HPDE6-E6E7 (cell line): ENCODE data around the gene LRRC8A.
"Not testable (repeated sequence)": the region's sequence is repeated elsewhere in the genome, so short reads cannot be mapped to it uniquely, and the experiment has no call there.

Experiments used
- DNase-seq: peaks from one replicate; pipeline ENCODE4 v3.0.0; 2011; ENCODE audit warnings: missing footprints; ENCODE audit errors: extremely low spot score

LRRC8A gene

DNA sequence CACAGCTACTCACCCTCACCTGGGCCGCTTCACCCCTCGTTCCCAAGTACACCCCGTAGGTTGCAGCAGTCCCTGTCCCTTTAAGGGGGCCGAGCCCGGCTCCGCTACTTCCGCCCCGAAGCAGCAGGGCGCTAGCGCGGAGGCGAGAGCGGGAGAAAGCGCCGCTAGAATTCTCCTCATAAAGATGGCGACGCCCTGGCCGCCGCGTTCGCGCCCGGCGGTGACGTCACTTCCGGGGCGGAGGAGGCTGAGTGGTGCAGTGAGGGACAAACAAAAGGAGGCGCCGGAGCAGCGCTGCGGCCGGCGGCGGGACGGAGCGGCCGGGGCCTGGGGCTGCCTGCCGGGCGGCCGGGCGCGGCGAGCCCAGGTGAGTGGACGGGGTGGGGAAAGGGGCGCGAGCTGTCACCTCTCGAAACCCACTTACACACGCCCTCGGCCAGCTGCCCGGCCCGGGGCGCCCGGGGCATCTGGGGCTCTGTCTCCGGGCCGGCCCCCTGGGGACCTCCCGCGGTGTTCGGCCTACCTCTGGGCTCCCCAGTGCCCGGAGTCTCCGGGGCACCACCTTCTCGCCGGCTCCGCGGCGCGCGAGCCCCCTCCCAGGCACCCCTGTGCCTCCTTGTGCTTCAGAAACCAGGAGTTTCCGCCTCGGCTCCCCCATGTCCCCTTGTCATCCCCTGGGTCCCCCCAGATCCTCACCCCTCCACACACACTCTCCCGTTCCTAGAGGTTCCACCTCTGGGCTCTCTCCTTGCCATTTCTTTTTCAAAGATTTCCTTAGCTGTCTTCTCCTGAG lies at the start of gene LRRC8A, which contains the start of gene KYAT1:
TSS of gene LRRC8A (plus strand) at position 250 of the 793 bp plus-strand sequence. CDS start 25,032 bp downstream, outside the sequence.
TSS of gene KYAT1 (minus strand) at position 67 of the 793 bp plus-strand sequence. CDS start 36,545 bp downstream, outside the sequence.
- DNase-seq: peak; percentile 80

- no peak for DNase-seq
Measured at GRCh38 chr9:128833696-128834095, 48.2 kb upstream of the LRRC8A start.

DNA sequence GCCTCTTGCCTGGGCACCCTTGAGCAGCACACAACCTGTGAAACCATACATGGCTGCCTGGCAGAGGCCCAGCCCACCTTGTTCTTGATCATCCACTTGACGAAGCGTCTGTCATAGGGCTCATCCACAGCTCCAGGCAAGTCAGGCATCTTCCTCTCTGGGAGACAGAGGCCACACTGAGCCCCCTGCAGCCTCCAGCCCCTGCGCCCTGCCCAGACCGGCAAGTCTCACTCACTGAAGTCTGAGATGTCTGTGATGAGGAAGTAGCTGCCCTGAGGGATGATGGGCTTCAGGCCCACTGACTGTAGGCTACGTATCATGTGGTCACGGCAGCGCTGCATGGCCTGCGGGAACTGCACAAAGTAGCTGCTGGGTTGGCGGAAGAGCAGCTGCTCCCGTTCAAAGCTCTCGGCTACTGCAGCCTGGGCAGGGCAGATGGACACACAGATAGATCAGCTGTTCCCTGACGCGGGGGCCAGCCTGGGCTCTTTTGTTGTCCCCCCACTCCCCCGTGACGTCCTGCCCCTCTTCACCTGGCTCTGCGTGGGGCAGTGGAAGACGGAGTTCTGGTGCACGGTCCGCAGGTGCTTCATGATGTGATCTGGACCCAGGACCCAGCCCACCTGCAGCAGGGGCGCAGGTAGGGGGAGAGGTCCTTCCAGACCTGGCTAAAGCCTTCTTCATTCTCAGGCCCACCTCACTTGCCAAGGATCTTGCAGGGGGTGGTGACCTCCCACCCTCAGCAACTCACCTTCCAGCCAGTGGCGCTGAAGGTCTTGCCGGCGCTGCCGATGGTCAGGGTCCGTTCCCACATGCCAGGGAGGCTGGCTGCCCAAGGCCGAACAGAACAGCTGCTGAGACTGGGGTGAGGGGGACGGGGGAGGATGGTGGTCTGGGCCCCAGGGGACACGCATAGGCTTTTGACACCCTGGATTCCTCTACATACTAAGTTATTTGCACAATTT lies 46.4 kb upstream of the LRRC8A start:
- DNase-seq: no peak

DNA sequence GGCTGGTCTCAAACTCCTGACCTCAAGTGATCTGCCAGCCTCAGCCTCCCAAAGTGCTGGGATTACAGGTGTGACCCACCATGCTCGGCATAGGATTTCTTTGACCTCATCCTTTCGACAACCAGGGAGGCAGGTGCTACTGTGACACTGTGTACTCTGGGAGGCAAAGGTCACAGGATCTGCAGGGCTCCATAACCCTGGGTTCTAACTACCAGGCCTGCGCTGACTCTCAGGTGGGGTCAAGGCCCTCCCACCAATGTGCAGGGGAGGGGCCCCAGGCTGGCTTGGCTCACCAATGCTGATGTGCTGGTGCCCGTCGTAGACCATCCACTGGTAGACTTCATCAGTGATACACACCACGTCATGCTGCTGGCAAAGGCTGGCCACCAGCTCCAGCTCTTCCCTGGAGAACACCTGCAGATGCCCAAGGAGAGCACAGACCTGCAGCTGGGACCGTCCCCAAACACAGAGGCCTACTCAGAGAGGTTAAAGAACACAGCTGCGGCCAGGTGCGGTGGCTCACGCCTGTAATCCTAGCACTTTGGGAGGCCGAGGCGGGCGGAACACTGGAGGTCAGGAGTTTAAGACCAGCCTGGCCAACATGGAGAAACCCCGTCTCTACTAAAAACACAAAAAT lies 45.3 kb upstream of the LRRC8A start:
- no peak for DNase-seq

GRCh38 chr9:128838338-128838737 lies 43.6 kb upstream of the LRRC8A start:
- DNase-seq: no peak

DNA sequence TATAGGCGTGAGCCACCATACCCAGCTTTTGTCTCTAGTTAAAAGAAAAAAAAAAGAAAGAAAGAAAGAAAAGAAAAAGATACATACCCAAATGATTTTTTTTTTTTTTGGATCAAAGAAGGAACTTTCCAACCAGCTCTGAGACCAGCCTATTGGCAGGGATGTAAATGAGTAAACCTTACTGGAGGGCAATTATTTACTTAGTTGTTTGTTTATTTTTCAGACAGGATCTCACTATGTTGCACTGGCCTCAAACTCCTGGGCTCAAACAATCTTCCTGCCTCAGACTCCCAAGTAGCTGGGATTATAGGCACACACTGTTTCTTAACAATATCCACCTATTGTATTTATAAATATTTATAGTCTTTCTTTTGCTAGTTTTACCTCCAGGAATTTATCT lies 41.4 kb upstream of the LRRC8A start:
- DNase-seq: no peak

- DNase-seq: no peak
Measured at GRCh38 chr9:128841694-128842492, 40.0 kb upstream of the LRRC8A start.

DNA sequence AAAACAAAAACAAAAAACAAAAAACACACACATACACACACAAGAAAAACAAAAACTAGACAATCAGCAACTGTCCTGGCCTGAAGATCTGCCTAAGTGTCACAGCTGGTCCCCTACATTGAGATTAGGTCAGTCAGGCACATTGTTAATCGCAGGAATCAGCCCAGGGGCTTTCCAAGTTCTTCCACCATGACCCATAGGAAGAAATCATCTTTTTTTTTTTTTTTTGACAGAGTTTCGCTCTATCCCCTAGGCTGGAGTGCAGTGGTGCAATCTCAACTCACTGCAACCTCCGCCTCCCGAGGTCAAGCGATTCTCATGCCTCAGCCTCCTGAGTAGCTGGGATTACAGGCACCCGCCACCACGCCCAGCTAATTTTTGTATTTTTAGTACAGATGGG lies 38.8 kb upstream of the LRRC8A start:
- DNase-seq: not testable (repeated sequence)

GRCh38 chr9:128845186-128845931 lies 36.6 kb upstream of the LRRC8A start:
- DNase-seq: peak; percentile 56

- no peak for DNase-seq
Measured at GRCh38 chr9:128846680-128847030, 35.3 kb upstream of the LRRC8A start.

DNA sequence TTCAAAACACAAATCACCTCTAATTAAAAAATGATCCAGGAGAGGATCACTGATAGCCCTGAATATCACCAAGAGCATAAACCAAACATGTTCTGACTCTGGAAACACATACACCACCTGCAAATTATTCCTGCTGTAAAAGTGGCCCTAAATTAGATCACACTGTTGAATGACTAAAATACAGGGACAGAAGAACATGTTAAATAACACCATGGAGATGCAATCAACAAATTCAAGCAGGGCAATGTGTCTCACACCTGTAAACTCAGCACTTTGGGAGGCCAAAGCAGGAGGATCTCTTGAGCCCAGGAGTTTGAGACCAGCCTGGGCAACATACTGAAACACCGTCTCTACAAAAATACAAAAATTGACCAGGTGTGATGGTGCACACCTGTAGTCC lies 34.1 kb upstream of the LRRC8A start:
- DNase-seq: no peak

DNA sequence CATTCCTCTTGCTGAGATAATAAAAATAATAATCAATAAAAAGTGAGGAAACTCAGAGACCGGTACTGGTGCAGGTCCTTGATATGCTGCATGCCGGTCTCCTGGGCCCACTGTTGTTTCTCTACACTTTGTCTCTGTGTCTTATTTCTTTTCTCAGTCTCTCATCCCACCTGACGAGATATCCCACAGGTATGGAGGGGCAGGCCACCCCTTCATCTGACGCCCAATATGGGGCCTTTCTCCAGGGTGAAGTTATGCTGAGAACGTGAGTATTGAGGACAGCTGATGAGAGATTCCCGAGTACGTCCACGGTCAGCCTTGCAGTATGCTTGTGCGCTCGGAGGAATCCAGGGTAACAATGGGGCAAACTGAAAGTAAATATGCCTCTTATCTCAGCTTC lies 30.9 kb upstream of the LRRC8A start:
- DNase-seq: not testable (repeated sequence)

DNA sequence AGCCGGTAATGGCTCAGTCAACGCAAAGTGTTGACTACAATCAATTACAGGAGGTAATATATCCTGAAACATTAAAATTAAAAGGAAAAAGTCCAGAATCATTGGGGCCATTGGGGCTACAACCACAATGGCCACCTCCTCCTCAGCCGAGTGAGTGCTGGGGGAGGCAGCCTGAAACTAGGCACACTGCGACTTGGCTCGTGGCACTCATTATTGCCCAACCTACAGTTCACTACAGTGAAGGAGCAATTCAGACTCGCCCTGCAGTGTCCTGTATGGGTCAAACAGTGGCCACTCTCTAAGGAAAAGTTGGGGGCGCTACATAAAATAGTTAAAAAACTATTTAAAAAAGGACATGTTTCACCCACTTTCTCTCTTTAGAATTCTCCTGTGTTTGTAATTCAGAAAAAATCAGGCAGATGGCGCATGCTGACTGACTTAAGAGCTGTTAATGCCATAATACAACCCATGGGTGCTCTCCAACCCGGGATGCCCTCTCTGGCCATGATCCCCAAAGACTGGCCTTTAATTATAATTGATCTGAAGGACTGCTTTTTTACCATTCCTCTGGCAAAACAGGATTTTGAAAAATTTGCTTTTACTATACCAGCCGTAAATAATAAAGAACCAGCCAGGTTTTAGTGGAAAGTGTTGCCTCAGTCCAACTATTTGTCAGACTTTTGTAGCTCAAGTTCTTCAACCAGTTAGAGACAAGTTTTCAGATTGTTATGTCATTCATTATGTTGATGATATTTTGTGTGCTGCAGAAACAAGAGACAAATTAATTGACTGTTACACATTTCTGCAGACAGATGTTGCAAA lies 29.9 kb upstream of the LRRC8A start:
- not testable (repeated sequence) for DNase-seq

DNA sequence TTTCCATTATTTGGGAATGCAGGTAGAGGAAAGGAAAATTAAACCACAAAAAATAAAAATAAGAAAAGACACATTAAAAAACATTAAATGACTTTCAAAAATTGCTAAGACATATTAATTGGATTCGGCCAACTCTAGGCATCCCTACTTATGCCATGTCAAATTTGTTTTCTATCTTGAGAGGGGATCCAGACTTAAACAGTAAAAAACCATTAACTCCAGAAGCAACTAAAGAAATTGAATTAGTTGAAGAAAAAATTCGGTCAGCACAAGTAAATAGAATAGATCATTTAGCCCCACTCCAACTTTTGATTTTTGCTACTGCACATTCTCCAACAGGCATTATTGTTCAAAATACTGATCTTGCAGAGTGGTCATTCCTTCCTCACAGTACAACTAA lies 29.3 kb upstream of the LRRC8A start:
- DNase-seq: not testable (repeated sequence)

DNA sequence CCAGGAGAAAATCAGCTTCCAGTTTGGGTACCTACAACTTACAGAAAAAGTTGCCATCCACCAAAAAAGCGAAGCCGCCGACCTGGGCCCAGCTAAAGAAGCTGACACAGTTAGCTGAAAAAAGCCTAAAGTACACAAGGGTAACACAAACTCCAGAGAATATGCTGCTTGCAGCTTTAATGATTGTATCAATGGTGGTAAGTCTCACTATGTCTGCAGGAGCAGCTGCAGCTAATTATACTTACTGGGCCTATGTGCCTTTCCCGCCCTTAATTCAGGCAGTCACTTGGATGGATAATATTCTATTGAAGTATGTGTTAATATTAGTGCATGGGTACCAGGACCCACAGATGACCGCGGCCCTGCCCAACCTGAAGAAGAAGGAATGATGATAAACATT lies 27.5 kb upstream of the LRRC8A start:
- DNase-seq: not testable (repeated sequence)

- DNase-seq: not testable (repeated sequence)
Measured at GRCh38 chr9:128858476-128858875, 23.5 kb upstream of the LRRC8A start.

- no peak for DNase-seq
Measured at GRCh38 chr9:128860937-128861336, 21.0 kb upstream of the LRRC8A start.

DNA sequence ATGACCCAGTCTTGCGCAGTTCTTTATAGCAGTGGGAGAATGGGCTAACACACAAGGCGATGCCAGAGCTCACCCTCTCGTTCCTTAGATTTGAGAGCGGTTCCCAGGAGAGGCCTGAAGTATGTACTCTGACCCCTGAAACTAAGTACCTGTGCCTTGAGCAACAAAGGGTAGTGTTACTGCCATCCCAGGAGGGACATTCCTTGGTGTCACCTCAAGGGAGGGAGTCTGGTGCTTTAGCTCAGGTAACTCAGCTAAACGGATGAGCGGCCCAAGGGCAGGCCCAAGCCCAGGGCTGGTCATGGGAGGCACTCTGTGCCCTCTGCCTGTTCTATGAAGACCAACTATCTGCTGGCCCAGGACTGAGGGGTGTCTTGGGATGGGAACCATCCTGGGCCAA lies 20.4 kb upstream of the LRRC8A start:
- DNase-seq: no peak

GRCh38 chr9:128862401-128862851 lies 19.5 kb upstream of the LRRC8A start:
- DNase-seq: no peak
